KBM-7 (cell line): Measurements from ENCODE around the gene CCDC183.
"Not testable (repeated sequence)": the region's sequence is repeated elsewhere in the genome, so short reads cannot be mapped to it uniquely, and the experiment has no call there.

Source experiments
- DNase-seq: peaks from one replicate; pipeline ENCODE4 v3.0.0-alpha.2; 2015
- in situ Hi-C: fragments of 300-500 bp; cut with MboI; formaldehyde crosslinking; loops from 2 replicates; pipeline ENCODE4 v1.14.3; 2020; ENCODE audit warnings: low sequenced_read_pairs, low pct_unique_long_range_greater_than_20kb, mixed read lengths

CCDC183 gene

DNA sequence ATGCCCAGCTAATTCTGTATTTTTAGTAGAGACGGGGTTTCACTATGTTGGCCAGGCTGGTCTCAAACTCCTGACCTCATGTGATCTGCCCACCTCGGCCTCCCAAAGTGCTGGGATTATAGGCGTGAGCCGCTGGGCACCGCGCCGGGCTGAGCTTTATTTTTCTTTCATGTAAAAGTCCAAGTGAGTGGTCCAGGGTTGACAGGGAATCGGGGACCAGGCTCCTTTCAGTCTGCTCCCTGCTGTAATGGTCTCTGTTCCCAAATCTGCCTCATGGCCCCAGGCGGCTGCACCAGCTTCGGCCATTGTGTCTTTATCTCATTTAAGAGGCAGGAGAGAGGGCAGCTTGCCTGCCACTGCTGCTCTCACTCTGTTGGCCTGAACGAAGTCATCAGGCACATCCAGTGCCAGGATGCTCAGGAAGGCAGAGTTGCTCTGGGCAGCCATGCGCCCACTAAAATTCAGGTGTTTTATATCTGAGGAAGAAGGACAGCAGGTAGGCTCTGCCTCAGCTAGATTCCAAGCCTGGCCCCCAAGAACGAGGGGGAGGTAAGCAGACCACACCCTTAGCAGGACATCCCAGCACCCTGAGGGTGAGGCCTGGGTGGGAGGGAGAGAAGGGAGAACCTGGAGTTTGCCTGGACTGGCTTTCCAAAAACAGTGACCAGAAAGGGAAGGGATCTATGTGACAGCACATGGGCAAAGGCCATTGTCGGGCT, 1.7 kb upstream of the CCDC183 start:
- DNase-seq: no peak
- in situ Hi-C loops: no loop called here

DNA sequence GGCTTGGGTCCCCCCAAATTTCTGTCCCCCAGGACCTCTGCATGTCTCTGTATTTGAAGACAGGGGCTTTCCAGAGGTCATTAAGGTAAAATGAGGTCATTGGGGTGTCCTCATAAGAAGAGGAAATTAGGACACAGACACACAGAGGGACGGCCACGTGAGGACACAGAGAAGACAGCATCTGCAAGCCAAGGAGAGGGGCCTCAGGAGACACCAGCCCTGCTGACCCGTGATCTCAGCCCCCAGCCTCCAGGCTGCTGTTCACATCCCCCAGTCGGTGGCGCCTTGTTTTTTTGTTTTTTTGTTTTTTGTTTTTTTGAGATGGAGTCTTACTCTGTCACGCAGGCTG, 1.2 kb upstream of the CCDC183 start:
- DNase-seq: no peak
- in situ Hi-C loops: no loop called here

DNA sequence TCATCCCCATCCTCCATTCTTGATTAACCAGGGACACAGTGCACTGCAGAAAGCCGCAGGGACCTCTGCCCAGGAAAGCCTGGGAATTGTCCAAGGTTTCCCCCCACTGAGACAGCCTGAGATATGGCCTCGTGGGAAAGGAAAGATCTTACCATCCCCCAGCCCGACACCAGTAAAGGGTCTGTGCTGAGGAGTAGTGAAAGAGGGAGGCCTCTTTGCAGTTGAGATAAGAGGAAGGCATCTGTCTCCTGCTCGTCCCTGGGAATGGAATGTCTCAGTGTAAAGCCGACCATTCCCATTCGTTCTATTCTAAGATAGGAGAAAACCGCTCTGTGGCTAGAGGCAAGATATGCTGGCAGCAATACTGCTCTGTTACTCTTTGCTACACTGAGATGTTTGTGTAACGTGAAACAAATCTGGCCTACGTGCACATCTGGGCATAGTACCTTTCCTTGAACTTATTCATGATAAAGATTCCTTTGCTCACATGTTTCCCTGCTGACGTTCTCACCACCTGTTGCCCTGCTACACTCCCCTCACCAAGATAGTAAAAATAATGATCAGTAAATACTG, 723 bp downstream of the CCDC183 start:
- in situ Hi-C loops, DNase-seq: not testable (repeated sequence)

GRCh38 chr9:136798708-136799078, 2.6 kb downstream of the CCDC183 start:
- DNase-seq: no peak
- in situ Hi-C loops: no loop called here

GRCh38 chr9:136799079-136799853, 3.1 kb downstream of the CCDC183 start:
- DNase-seq: no peak
- in situ Hi-C loops: no loop called here

- peak; percentile 72 for DNase-seq
- in situ Hi-C loops: no loop called here
These were observed 3.9 kb downstream of the CCDC183 start for GRCh38 chr9:136799854-136800657.

- no peak for DNase-seq
- in situ Hi-C loops: no loop called here
These were observed 6.2 kb downstream of the CCDC183 start for GRCh38 chr9:136802321-136802720.

- DNase-seq, in situ Hi-C loops: not testable (repeated sequence)
These were observed 6.9 kb downstream of the CCDC183 start for GRCh38 chr9:136803009-136803550.

DNA sequence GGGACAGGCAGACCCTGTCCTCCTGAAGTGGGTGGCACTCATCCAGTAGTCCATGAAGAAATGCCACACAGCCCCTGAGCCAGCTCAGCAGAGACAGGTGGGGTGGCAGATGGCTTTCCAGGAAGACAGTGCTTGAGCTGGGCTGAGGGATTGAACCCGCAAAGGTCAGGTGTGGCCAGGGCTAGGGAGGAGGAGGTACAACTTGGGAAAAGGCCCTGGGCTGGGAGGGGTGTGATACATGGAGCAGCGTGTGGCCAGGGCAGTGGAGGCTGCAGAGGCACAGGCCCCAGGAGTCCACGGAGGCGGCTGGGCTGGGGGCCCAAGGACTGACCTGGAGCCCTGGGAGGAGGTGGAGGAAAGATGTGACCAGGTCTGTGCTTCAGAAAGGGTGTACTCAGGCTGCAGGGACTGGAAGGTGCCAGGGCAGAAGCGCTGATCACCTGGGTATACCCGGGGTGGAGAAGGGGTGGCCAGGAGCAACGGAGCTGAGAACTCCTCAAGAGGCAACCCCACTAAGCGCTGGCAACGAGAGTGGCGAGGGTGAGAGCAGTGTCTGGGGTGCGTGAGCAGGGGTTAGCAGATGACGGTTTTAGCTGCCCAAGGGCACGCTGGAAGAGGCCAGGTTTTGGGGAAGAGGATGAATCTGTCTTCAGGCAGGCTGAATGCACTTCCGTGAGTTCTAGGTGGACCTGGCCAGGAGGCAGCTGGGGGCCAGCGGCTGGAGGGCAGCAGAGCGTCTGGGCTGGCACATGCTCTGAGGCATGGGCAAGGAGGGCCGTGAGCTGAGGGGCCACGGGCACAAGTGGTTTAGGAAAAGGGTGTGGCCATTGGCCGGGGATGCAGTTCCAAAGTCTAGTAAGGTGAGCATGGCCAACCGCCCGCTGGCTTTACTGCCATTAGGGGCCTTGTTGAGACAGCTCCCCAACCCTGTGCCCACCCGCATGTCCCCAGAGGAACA, 7.7 kb downstream of the CCDC183 start:
- in situ Hi-C loops: no loop called here
- DNase-seq: no peak

GRCh38 chr9:136804509-136805206, 8.5 kb downstream of the CCDC183 start:
- no peak for DNase-seq
- in situ Hi-C loops: no loop called here

GRCh38 chr9:136805207-136805740, 9.1 kb downstream of the CCDC183 start:
- in situ Hi-C loops: no loop called here
- DNase-seq: no peak

GRCh38 chr9:136806067-136806466, 9.9 kb downstream of the CCDC183 start:
- in situ Hi-C loops: no loop called here
- DNase-seq: no peak

- in situ Hi-C loops: no loop called here
- DNase-seq: no peak
These were observed 10.6 kb downstream of the CCDC183 start for GRCh38 chr9:136806631-136807201.

DNA sequence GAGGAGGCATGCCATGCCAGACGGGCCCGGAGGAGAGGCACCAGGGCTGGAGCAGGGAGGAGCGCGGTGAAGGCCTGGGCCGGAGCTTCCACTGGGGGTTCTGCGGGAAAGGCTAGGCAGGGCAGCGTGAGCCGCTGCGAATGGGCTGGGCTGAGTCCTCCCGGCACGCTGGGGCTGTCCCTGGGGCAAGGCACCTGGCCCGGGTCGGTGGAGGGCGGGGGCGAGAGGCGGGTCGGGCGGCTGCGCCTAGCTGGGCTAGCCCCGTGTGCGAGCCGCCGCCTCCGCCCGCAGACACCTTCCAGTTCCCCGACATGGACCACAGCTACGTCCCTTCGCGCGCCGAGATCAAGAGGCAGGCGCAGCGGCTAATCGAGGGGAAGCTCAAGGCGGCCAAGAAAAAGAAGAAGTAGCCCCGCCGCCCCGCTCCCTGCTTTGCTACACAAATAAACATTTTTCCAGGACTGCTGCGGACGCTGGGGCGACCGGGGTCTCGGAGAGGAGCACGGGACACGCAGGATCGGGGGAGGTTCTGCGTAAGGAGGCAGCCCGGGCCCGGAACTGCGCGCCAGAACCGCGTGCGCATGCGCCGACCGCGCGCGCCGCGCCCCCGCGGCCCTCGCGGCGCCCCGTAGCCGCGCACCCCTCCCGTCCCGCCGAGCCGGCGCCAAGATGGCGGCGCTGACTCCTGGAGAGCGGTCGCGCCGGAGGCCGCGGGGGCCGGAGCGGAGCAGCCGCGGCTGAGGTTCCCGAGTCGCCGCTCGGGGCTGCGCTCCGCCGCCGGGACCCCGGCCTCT, 11.3 kb downstream of the CCDC183 start, which contains the start of gene RABL6:
Gene RABL6, plus strand, starts transcription at position 668 of the 794 bp plus-strand sequence. CDS start 249 bp downstream, outside the sequence.
- in situ Hi-C loops: no loop called here

GRCh38 chr9:136808075-136808805, 12.1 kb downstream of the CCDC183 start:
- DNase-seq: no peak
- in situ Hi-C loops: no loop called here

More for the DNA sequence above, 11.3 kb downstream of the CCDC183 start, which contains the start of gene RABL6:
- DNase-seq: peak; percentile 86

DNA sequence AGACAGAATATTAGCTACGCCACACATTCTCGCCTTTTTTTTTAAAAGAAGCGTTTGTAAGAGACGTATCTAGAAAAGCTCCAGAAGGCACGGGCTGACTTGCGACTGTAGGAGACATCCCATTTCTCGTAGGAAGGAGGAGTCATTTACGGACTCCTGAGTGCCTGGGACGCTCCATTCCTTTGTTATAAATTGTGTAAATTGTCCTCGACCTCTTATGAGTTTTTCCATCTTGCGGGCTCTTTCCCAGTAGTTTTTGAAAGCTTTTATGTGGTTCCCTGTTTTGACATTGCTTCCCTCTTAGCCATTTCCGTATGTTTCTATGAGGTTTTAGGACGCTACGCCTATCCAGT, 12.6 kb downstream of the CCDC183 start:
- DNase-seq: peak; percentile 43
- in situ Hi-C loops: no loop called here
